ENCODE measurements around the gene IPP.

The IPP gene

GRCh38 chr1:45658171-45658570 lies 92.3 kb downstream of the IPP start:
- Histone ChIP-seq H3K27ac (no peak overlapping the region), H3K4me3 (no peak overlapping the region)

GRCh38 chr1:45656573-45657226 lies 93.8 kb downstream of the IPP start:
- H3K4me3 ChIP-seq: no peak overlapping the region
- H3K27ac ChIP-seq: no peak overlapping the region

- no peak overlapping the region for H3K4me3 ChIP-seq
Measured at GRCh38 chr1:45654540-45655280, 95.7 kb downstream of the IPP start.

More at GRCh38 chr1:45654540-45655280, 95.7 kb downstream of the IPP start:
- no peak overlapping the region for H3K27ac ChIP-seq

Data from skin epidermis (tissue), 12 donors.